Type B pancreatic cell (in vitro differentiated cells): ENCODE results near the gene NME7. TPM values are rescaled to one million over a fixed set of nuclear protein-coding genes. Genes with fewer than 3 reads are reported as not detected.
"Not testable (repeated sequence)": the region's sequence is repeated elsewhere in the genome, so short reads cannot be mapped to it uniquely, and the experiment has no call there.

Experiments used
- DNase-seq: peaks from one replicate; pipeline ENCODE4 v3.0.0; 2021; ENCODE audit warnings: mixed read lengths; ENCODE audit not compliant: unreplicated experiment; ENCODE audit errors: extremely low spot score
- H3K27ac Mint-ChIP-seq: 2 replicates; pipeline ENCODE4 v1.8.0; 2021; ENCODE audit warnings: mild to moderate bottlenecking, mixed read lengths
- H3K27me3 Mint-ChIP-seq: 2 replicates; pipeline ENCODE4 v1.8.0; 2021; ENCODE audit warnings: mixed read lengths
- H3K36me3 Mint-ChIP-seq: 2 replicates; pipeline ENCODE4 v1.8.0; 2021; ENCODE audit warnings: mixed read lengths
- H3K4me1 Mint-ChIP-seq: one replicate; pipeline ENCODE4 v1.8.0; 2021; ENCODE audit warnings: mixed read lengths; ENCODE audit not compliant: unreplicated experiment
- H3K4me3 Mint-ChIP-seq: 2 replicates; pipeline ENCODE4 v1.8.0; 2021; ENCODE audit warnings: mild to moderate bottlenecking, mixed read lengths
- H3K9me3 Mint-ChIP-seq: 2 replicates; pipeline ENCODE4 v1.8.0; 2021; ENCODE audit warnings: mixed read lengths
- CTCF ChIP-seq: fragments of 200-600 bp; sonication (generic); conservative IDR thresholded peaks from 2 replicates; pipeline ENCODE4 v1.5.0; 2021; ENCODE audit warnings: antibody characterized with exemption, mild to moderate bottlenecking
- total RNA-seq: library from RNA; stranded (reverse); gene quantifications from 2 replicates; pipeline ENCODE4 v1.2.1, GENCODE V29; 2021; ENCODE audit warnings: low replicate concordance

The NME7 gene
- total RNA-seq, 1 donor from 2014 or later = 25.9 TPM

GRCh38 chr1:169298441-169298840 lies 69.2 kb downstream of the NME7 start:
- Mint-ChIP-seq H3K27me3 (no peaks in the 10 kb centered on the region), H3K4me1 (peaks cover 6% of the 10 kb centered on the region), H3K9me3 (no peaks in the 10 kb centered on the region), H3K36me3 (peaks cover 12% of the 10 kb centered on the region), H3K27ac (no peak overlapping the region), H3K4me3 (no peak overlapping the region)
- DNase-seq = no peak
- TF ChIP-seq CTCF = no peak

GRCh38 chr1:169295846-169296245 lies 71.8 kb downstream of the NME7 start:
- H3K36me3 Mint-ChIP-seq = peaks cover 9% of the 10 kb centered on the region
- no peaks in the 10 kb centered on the region for H3K27me3 Mint-ChIP-seq
- DNase-seq = no peak
- H3K4me1 Mint-ChIP-seq = peaks cover 6% of the 10 kb centered on the region
- H3K27ac Mint-ChIP-seq = no peak overlapping the region
- no peak for TF ChIP-seq CTCF
- H3K9me3 Mint-ChIP-seq = no peaks in the 10 kb centered on the region
- no peak overlapping the region for H3K4me3 Mint-ChIP-seq

- Mint-ChIP-seq H3K4me1 (peaks cover 6% of the 10 kb centered on the region), H3K9me3 (no peaks in the 10 kb centered on the region), H3K36me3 (peaks cover 9% of the 10 kb centered on the region), H3K27me3 (no peaks in the 10 kb centered on the region), H3K27ac (no peak overlapping the region), H3K4me3 (no peak overlapping the region)
- TF ChIP-seq CTCF = no peak
- no peak for DNase-seq
Measured at GRCh38 chr1:169295425-169295824, 72.2 kb downstream of the NME7 start.

- Mint-ChIP-seq H3K27ac (no peak overlapping the region), H3K4me3 (no peak overlapping the region), H3K9me3 (peaks cover 1% of the 10 kb centered on the region), H3K4me1 (no peaks in the 10 kb centered on the region), H3K36me3 (peaks cover 12% of the 10 kb centered on the region), H3K27me3 (no peaks in the 10 kb centered on the region)
- no peak for TF ChIP-seq CTCF
- DNase-seq = no peak
Measured at GRCh38 chr1:169289016-169289415, 78.6 kb downstream of the NME7 start.

- no peak for TF ChIP-seq CTCF
- Mint-ChIP-seq H3K27me3 (no peaks in the 10 kb centered on the region), H3K9me3 (peaks cover 6% of the 10 kb centered on the region), H3K4me3 (no peak overlapping the region), H3K4me1 (no peaks in the 10 kb centered on the region), H3K36me3 (peaks cover 20% of the 10 kb centered on the region), H3K27ac (no peak overlapping the region)
- no peak for DNase-seq
Measured at GRCh38 chr1:169288011-169288414, 79.6 kb downstream of the NME7 start.

GRCh38 chr1:169287280-169287679 lies 80.3 kb downstream of the NME7 start:
- Mint-ChIP-seq H3K36me3 (peaks cover 25% of the 10 kb centered on the region), H3K27ac (no peak overlapping the region), H3K27me3 (no peaks in the 10 kb centered on the region), H3K4me1 (no peaks in the 10 kb centered on the region), H3K4me3 (no peak overlapping the region), H3K9me3 (peaks cover 9% of the 10 kb centered on the region)
- no peak for TF ChIP-seq CTCF
- DNase-seq = no peak

- not testable (repeated sequence) for H3K4me3 Mint-ChIP-seq, DNase-seq, H3K27ac Mint-ChIP-seq, H3K4me1 Mint-ChIP-seq, H3K27me3 Mint-ChIP-seq
- Mint-ChIP-seq H3K36me3 (peaks cover 32% of the 10 kb centered on the region), H3K9me3 (peaks cover 17% of the 10 kb centered on the region)
Measured at GRCh38 chr1:169281562-169281961, 86.0 kb downstream of the NME7 start.
